ENCODE measurements around the gene CEACAM6. TPM values are rescaled to one million over a fixed set of nuclear protein-coding genes. Genes with fewer than 3 reads are reported as not detected.
"Not testable (repeated sequence)": the region's sequence is repeated elsewhere in the genome, so short reads cannot be mapped to it uniquely, and the experiment has no call there.

The CEACAM6 gene
- polyA plus RNA-seq, 3 donors from 2014 or later = not detected

DNA sequence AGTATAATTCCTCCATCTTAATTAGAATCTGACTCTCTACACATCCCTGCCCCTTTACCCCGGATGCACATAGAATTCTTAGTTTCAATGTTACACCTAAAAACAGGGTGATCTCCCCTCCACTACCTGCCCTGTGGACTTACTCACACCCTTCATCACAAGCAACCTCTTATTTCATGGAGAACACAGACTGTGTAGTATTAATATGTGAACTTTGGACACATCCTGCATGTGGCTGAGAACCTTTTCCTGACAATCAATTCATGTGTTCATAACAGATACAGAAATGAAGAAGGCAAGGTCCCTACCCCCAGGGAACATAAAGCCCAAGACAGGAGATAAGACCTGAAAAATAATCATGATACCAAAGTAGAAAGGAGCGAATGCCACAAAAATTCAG lies 11.8 kb downstream of the CEACAM6 start:
- no peak for DNase-seq
- Mint-ChIP-seq H3K4me3 (no peak overlapping the region), H3K27me3 (ENCODE audit: low read depth in 3 of 3) (peaks cover 0 to 26% (median 15%) of the 10 kb centered on the region in 3 donors), H3K27ac (no peak overlapping the region), H3K9me3 (no peaks in the 10 kb centered on the region), H3K4me1 (no peaks in the 10 kb centered on the region), H3K36me3 (no peaks in the 10 kb centered on the region)

DNA sequence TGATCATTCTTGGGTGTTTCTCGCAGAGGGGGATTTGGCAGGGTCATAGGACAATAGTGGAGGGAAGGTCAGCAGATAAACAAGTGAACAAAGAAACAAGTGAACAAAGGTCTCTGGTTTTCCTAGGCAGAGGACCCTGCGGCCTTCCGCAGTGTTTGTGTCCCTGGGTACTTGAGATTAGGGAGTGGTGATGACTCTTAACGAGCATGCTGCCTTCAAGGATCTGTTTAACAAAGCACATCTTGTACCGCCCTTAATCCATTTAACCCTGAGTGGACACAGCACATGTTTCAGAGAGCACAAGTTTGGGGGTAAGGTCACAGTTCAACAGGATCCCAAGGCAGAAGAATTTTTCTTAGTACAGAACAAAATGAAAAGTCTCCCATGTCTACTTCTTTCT lies 12.8 kb downstream of the CEACAM6 start:
- not testable (repeated sequence) for H3K9me3 Mint-ChIP-seq, H3K4me1 Mint-ChIP-seq, H3K27ac Mint-ChIP-seq, DNase-seq, H3K4me3 Mint-ChIP-seq, H3K36me3 Mint-ChIP-seq
- peaks cover 0 to 23% (median 14%) of the 10 kb centered on the region in 3 donors for H3K27me3 Mint-ChIP-seq (ENCODE audit: low read depth in 3 of 3)

DNA sequence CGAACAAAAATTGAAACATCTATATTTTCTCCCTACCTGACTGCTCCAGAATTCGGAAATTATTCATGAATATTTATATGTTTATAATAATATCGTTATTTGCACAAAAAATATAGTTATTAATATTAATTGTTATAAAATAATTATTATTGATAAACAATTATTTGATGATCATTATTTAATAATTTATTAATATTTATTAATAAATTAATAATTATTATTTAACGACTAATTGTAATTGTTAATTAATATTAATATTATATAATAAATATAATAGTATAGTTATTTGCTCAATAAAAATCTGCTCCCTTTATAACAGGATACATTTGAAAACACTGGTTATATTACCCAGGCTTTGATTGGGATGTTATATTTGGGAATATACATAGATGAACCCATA lies 14.3 kb downstream of the CEACAM6 start:
- H3K4me1 Mint-ChIP-seq = peaks cover 0 to 2% of the 10 kb centered on the region in 2 donors

DNA sequence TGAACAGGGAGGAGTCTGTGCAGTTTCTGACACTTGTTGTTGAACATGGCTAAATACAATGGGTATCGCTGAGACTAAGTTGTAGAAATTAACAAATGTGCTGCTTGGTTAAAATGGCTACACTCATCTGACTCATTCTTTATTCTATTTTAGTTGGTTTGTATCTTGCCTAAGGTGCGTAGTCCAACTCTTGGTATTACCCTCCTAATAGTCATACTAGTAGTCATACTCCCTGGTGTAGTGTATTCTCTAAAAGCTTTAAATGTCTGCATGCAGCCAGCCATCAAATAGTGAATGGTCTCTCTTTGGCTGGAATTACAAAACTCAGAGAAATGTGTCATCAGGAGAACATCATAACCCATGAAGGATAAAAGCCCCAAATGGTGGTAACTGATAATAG lies 16.1 kb downstream of the CEACAM6 start:
- H3K36me3 Mint-ChIP-seq = no peaks in the 10 kb centered on the region

More for the DNA sequence above, 14.3 kb downstream of the CEACAM6 start:
- H3K9me3 Mint-ChIP-seq = no peaks in the 10 kb centered on the region
- no peak overlapping the region for H3K27ac Mint-ChIP-seq
- H3K27me3 Mint-ChIP-seq (ENCODE audit: low read depth in 3 of 3) = peaks cover 5 to 20% (median 9%) of the 10 kb centered on the region in 3 donors
- no peak overlapping the region for H3K4me3 Mint-ChIP-seq
- DNase-seq = no peak
- H3K36me3 Mint-ChIP-seq = no peaks in the 10 kb centered on the region

DNA sequence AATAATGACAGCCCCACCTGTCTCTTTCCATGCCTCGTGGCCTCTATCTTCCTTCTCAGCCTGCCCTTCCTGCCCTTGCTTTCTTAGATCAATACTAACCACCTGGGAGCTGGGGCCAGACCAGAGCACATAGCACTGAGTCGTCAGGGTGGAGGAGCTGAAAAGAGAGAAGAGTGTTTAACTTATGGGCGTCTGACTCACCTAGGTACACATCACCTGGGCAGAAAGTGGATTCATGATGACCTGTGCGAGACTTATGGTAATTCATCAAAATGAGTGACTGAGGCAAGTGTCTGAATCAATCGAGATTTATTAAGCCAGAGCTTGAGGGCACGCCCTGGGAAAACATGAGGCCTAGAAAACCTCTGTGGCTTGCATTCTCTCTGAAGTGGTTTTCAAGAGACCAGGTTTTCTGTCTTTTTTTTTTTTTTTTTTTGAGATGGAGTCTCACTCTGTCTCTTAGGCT lies 19.2 kb downstream of the CEACAM6 start:
- H3K4me1 Mint-ChIP-seq = peaks cover 0 to 2% of the 10 kb centered on the region in 2 donors
- H3K9me3 Mint-ChIP-seq = no peaks in the 10 kb centered on the region
- no peak for DNase-seq
- H3K27ac Mint-ChIP-seq = no peak overlapping the region
- H3K36me3 Mint-ChIP-seq = no peaks in the 10 kb centered on the region
- no peak overlapping the region for H3K4me3 Mint-ChIP-seq
- peaks cover 3 to 17% (median 11%) of the 10 kb centered on the region in 3 donors for H3K27me3 Mint-ChIP-seq (ENCODE audit: low read depth in 3 of 3)

More for the DNA sequence above, 16.1 kb downstream of the CEACAM6 start:
- no peaks in the 10 kb centered on the region for H3K9me3 Mint-ChIP-seq
- no peak for DNase-seq
- H3K4me1 Mint-ChIP-seq = peaks cover 0 to 2% of the 10 kb centered on the region in 2 donors
- peaks cover 3 to 16% (median 11%) of the 10 kb centered on the region in 3 donors for H3K27me3 Mint-ChIP-seq (ENCODE audit: low read depth in 3 of 3)
- no peak overlapping the region for H3K27ac Mint-ChIP-seq
- no peak overlapping the region for H3K4me3 Mint-ChIP-seq

DNA sequence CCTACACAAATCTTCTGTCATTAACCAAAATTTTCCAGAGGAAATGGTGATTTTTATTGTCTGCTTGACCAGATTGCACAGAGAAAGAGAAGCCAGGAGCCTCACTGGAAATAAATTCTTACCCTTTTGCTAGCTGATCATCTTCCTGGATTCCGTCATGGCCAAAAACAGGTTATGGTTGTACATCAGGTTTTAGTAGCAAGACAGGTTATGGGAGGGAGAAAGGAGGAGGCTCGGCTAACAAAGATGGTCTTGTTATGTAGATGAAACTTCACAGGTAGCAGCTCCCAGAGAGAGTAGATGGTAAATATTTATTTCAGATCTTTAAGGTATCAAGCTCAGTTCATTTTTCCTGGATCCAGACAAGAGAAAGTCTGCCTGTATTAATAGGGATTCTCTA lies 21.4 kb downstream of the CEACAM6 start:
- Mint-ChIP-seq H3K27me3 (ENCODE audit: low read depth in 3 of 3) (peaks cover 9 to 17% (median 11%) of the 10 kb centered on the region in 3 donors), H3K4me3 (no peak overlapping the region), H3K36me3 (no peaks in the 10 kb centered on the region), H3K9me3 (no peaks in the 10 kb centered on the region), H3K27ac (no peak overlapping the region), H3K4me1 (peaks cover 0 to 2% of the 10 kb centered on the region in 2 donors)
- DNase-seq = no peak

DNA sequence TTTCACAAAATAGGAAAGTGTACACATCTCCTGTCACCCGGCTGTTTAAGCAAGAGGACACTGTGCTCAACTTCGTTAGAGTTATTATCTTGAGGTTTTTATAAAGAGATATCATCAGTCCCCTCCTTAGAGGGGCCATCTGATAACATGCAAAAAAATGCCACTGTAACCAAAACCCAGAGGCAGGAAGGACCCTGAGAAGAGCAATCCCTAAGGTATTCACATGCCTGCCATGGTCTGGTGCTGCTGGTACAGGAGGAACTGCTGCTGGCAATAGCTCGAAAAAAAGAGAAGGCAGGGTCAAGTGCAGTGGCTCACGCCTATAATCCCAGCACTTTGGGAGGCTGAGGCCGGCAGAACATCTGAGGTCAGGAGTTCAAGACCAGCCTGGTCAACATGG lies 28.3 kb downstream of the CEACAM6 start:
- peaks cover 0 to 20% (median 7%) of the 10 kb centered on the region in 3 donors for H3K27me3 Mint-ChIP-seq (ENCODE audit: low read depth in 3 of 3)
- no peaks in the 10 kb centered on the region for H3K36me3 Mint-ChIP-seq
- DNase-seq = no peak
- H3K4me3 Mint-ChIP-seq = no peak overlapping the region
- H3K9me3 Mint-ChIP-seq = no peaks in the 10 kb centered on the region
- H3K27ac Mint-ChIP-seq = no peak overlapping the region
- H3K4me1 Mint-ChIP-seq = peaks cover 15 to 18% of the 10 kb centered on the region in 2 donors

DNA sequence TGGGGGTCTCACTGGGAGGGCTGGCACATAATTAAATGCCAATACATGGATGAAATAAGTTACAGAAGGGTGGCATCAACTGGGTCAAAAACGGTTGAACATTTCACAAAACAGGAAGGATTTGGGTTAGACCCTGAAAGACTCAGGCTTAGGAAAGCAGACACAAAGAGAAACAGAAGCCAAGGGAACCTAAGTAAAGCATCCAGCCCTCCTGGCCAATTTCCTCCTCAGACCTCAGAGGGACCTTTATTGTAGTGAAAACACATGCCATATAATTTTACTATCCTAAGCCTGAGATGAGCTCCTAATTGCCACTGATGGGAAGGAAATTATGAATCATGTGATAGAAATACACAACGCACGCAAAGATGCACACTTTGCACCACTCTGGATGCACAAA lies 29.0 kb downstream of the CEACAM6 start:
- Mint-ChIP-seq H3K27ac (peak overlapping the region in 2 of 6 donors; percentile 3 to 7), H3K4me3 (peak overlapping the region in 1 of 5 donors; percentile 65), H3K4me1 (peaks cover 15 to 18% of the 10 kb centered on the region in 2 donors), H3K9me3 (no peaks in the 10 kb centered on the region), H3K36me3 (no peaks in the 10 kb centered on the region), H3K27me3 (ENCODE audit: low read depth in 3 of 3) (peaks cover 1 to 19% (median 7%) of the 10 kb centered on the region in 3 donors)
- no peak for DNase-seq

DNA sequence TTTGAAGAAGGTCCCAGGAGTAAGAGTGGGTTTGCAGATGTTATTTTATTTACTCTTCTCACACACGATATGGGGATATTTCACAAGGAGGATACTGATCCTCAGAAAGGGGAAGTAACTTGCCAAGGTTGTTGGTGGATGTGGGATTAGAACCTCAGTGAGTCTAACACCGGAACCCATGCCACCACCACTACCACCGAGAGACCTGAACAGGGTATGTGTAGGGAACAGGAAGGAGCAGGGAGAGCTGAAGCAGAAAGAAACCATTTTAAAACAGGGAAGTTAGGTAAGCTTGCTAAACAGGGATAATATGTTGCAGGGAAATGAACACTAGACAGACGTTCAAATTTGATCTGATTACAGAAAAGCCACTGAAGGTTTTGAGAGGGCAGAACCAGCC lies 29.4 kb downstream of the CEACAM6 start:
- H3K27me3 Mint-ChIP-seq (ENCODE audit: low read depth in 3 of 3) = peaks cover 2 to 15% (median 7%) of the 10 kb centered on the region in 3 donors
- no peaks in the 10 kb centered on the region for H3K36me3 Mint-ChIP-seq
- H3K4me1 Mint-ChIP-seq = peaks cover 15 to 18% of the 10 kb centered on the region in 2 donors
- H3K4me3 Mint-ChIP-seq = peak overlapping the region in 3 of 5 donors; percentile 60 to 67 (median 65)
- peak overlapping the region in 3 of 6 donors; percentile 3 to 33 (median 7) for H3K27ac Mint-ChIP-seq
- no peaks in the 10 kb centered on the region for H3K9me3 Mint-ChIP-seq
- DNase-seq = no peak

DNA sequence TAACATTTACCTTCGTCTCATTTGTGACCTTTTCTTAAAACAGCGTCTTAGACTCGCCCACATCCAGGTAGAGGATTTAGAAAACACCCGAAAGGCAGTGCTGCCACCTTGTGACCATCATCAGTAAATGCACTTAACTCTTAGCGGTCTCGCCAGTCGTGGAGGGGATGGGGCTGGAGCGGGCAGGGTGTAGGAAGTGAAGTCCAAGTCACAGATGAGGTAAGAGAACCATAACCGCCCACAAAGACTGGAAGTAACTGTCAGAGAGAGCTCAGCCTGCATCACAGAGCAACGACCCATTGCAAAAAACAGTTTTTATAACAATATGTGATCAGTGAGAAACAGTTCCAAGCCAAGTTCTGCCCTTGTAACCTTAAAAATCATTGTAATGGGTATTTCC lies 30.3 kb downstream of the CEACAM6 start:
- peak; percentile 49 to 61 (median 58) for DNase-seq
- Mint-ChIP-seq H3K9me3 (no peaks in the 10 kb centered on the region), H3K36me3 (no peaks in the 10 kb centered on the region), H3K4me3 (peak overlapping the region in 4 of 5 donors; percentile 10 to 67 (median 62)), H3K4me1 (peaks cover 15 to 18% of the 10 kb centered on the region in 2 donors), H3K27ac (peak overlapping the region in 2 of 6 donors; percentile 3 to 4), H3K27me3 (ENCODE audit: low read depth in 3 of 3) (peaks cover 2 to 10% (median 6%) of the 10 kb centered on the region in 3 donors)

DNA sequence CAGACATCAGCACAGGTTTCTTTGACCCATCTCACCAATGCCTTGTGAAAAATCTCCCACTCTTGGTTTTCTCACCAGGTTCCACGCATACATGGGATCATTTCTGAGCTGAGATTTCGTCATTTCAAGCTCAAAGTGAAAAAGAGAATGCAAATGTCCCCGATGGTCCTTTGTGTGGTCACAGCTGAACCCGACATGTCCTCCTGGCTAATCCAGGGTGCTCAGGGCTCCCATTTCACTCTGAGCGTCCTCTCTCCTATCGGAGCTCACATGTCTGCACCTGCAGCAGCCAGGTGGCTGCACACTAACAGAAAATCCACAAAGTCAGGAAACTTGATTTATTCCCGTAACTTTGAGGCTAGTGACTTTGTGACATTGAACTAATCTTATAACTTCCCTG lies 31.7 kb downstream of the CEACAM6 start:
- H3K9me3 Mint-ChIP-seq = no peaks in the 10 kb centered on the region
- H3K27ac Mint-ChIP-seq = no peak overlapping the region
- no peak overlapping the region for H3K4me3 Mint-ChIP-seq
- no peaks in the 10 kb centered on the region for H3K36me3 Mint-ChIP-seq
- peaks cover 2 to 10% (median 6%) of the 10 kb centered on the region in 3 donors for H3K27me3 Mint-ChIP-seq (ENCODE audit: low read depth in 3 of 3)
- no peak for DNase-seq
- H3K4me1 Mint-ChIP-seq = peaks cover 15 to 18% of the 10 kb centered on the region in 2 donors

DNA sequence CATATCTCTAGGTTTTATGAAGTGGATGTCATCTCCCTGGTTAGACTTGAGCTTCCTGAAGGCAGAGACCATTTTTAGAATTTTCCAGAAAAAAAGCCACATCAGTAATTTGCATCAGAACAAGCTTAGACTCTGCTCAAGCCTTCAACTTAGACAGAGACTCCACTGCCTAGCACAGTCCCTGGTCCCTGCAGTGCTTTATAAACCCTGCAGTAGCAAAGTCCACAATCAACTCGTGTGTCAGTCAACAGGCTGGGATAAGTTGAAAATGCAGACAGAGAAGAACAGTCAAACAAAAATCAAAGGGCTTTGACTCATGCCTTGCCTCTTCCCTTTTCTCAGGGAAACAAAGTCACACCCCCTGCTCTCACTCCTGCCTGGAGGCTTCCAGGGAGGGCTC lies 33.2 kb downstream of the CEACAM6 start:
- not testable (repeated sequence) for H3K27ac Mint-ChIP-seq, DNase-seq, H3K36me3 Mint-ChIP-seq, H3K4me3 Mint-ChIP-seq, H3K9me3 Mint-ChIP-seq
- Mint-ChIP-seq H3K27me3 (ENCODE audit: low read depth in 3 of 3) (peaks cover 6 to 13% (median 11%) of the 10 kb centered on the region in 3 donors), H3K4me1 (peaks cover 15 to 18% of the 10 kb centered on the region in 2 donors)

DNA sequence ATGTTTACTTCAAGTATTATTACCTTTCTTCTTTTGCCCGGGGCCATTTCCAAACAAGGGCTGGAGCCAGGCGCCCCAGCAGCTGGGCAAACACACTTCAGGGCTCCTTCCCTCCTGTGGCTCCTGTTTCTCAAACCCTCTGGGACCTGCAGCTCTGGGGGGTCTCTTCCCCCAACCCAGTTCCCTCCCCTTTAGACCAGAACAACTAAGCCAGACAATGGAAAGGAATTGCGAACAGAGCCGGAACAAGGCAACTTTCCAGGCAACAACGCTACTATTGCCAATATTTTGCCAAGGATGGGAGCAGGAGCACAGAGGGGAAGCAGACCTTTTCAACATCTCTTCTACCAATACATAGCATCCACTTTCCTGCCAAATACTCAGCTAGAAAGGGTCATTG lies 33.7 kb downstream of the CEACAM6 start:
- not testable (repeated sequence) for H3K4me3 Mint-ChIP-seq, H3K9me3 Mint-ChIP-seq, DNase-seq, H3K27ac Mint-ChIP-seq, H3K36me3 Mint-ChIP-seq
- peaks cover 15 to 18% of the 10 kb centered on the region in 2 donors for H3K4me1 Mint-ChIP-seq
- H3K27me3 Mint-ChIP-seq (ENCODE audit: low read depth in 3 of 3) = peaks cover 6 to 13% (median 11%) of the 10 kb centered on the region in 3 donors

DNA sequence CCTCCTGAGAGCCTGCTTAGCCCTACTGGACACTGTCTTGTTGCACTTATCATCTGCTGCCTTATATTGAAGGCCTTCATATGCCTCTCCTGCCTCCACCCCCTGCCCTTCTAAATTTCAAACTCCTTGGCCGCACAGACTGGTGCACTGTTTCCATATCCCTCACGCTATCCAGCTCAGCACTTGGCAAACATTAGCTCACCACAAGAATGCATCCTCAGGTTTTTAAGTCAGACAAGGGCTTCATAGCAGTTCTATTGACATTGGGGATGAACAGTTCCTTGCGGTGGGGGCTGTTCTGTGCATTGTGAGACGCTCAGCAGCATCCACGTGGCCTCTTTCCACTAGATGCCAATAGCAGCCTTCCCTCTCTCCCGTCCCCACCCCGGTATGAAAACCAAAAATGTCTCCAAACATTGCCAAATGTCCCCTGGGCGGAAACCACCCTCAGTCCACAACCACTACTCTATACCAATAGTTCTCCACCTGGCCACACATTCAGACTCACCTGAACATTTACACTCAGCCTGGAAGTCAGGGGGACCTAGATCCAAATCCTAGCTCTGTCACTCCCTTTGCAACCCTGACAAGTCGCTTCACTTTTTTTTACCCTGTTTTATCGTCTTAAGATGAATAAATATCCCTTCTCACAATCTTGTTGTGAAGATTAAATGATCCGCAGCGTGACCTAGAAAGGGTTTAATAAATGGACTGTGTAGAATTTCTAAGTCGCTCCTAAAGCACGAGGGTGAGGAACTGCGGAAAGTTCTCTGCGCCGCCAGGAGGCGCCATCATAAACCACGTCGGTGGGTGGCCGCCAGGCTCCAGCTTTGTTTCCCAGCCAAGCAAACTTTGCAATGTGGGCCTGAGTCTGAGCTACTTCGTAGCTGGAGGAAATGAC lies 37.4 kb downstream of the CEACAM6 start:
- no peaks in the 10 kb centered on the region for H3K9me3 Mint-ChIP-seq
- no peak overlapping the region for H3K4me3 Mint-ChIP-seq
- no peaks in the 10 kb centered on the region for H3K36me3 Mint-ChIP-seq
- no peak overlapping the region for H3K27ac Mint-ChIP-seq
- no peaks in the 10 kb centered on the region for H3K4me1 Mint-ChIP-seq
- H3K27me3 Mint-ChIP-seq (ENCODE audit: low read depth in 3 of 3) = peaks cover 8 to 12% (median 11%) of the 10 kb centered on the region in 3 donors
- DNase-seq = peak in 1 of 3 donors; percentile 14

All from immature natural killer cell (primary cell).